Fibroblast of skin of right quadriceps (primary cell): Measurements from ENCODE around the gene SERPIND1.
"Not testable (repeated sequence)": the region's sequence is repeated elsewhere in the genome, so short reads cannot be mapped to it uniquely, and the experiment has no call there.

Experiments
- DNase-seq: peaks from one replicate; pipeline ENCODE4 v3.0.0-alpha.2; 2013

SERPIND1 gene

GRCh38 chr22:20818471-20818870 lies 44.6 kb downstream of the SERPIND1 start:
- no peak for DNase-seq

- DNase-seq: no peak
Observed at GRCh38 chr22:20819471-20819870, 45.6 kb downstream of the SERPIND1 start.

- DNase-seq: not testable (repeated sequence)
Observed at GRCh38 chr22:20821717-20822239, 47.9 kb downstream of the SERPIND1 start.

- DNase-seq: no peak
Observed at GRCh38 chr22:20822240-20822639, 48.3 kb downstream of the SERPIND1 start.

GRCh38 chr22:20823264-20823663 lies 49.4 kb downstream of the SERPIND1 start:
- DNase-seq: no peak

- DNase-seq: not testable (repeated sequence)
Observed at GRCh38 chr22:20825216-20825615, 51.3 kb downstream of the SERPIND1 start.

GRCh38 chr22:20825624-20826023 lies 51.7 kb downstream of the SERPIND1 start:
- DNase-seq: no peak

- DNase-seq: not testable (repeated sequence)
Observed at GRCh38 chr22:20826373-20827152, 52.6 kb downstream of the SERPIND1 start.

- DNase-seq: no peak
Observed at GRCh38 chr22:20829491-20830134, 55.7 kb downstream of the SERPIND1 start.

GRCh38 chr22:20833225-20833665 lies 59.3 kb downstream of the SERPIND1 start:
- DNase-seq: no peak

- DNase-seq: no peak
Observed at GRCh38 chr22:20834206-20834605, 60.3 kb downstream of the SERPIND1 start.

GRCh38 chr22:20834725-20835124 lies 60.8 kb downstream of the SERPIND1 start:
- DNase-seq: no peak
